GM06990 (cell line): Measurements from ENCODE around the gene RPS6KC1.

Experiments
- DNase-seq: peaks from one replicate; pipeline ENCODE4 v3.0.0-alpha.2; 2011; ENCODE audit not compliant: insufficient read length; ENCODE audit errors: extremely low read depth
- H3K27me3 ChIP-seq: replicated peaks from 2 replicates; pipeline ENCODE4 v1.6.0; 2011; ENCODE audit warnings: low read length; ENCODE audit not compliant: control insufficient read depth, insufficient read depth
- H3K36me3 ChIP-seq: 2 replicates; pipeline ENCODE4 v1.5.1; 2011; ENCODE audit warnings: low read length; ENCODE audit not compliant: control insufficient read depth, insufficient read depth
- H3K4me3 ChIP-seq: replicated peaks from 2 replicates; pipeline ENCODE4 v1.5.1; 2011; ENCODE audit warnings: low read depth, mild to moderate bottlenecking, control low read depth, low read length
- TF ChIP-seq, protein P1 (sequence below): IDR thresholded peaks from 2 replicates; pipeline ENCODE4 v1.5.1; 2011; ENCODE audit warnings: low read length, control low read depth, mild to moderate bottlenecking, inconsistent platforms; ENCODE audit not compliant: insufficient read depth, poor library complexity, severe bottlenecking

The RPS6KC1 gene

DNA sequence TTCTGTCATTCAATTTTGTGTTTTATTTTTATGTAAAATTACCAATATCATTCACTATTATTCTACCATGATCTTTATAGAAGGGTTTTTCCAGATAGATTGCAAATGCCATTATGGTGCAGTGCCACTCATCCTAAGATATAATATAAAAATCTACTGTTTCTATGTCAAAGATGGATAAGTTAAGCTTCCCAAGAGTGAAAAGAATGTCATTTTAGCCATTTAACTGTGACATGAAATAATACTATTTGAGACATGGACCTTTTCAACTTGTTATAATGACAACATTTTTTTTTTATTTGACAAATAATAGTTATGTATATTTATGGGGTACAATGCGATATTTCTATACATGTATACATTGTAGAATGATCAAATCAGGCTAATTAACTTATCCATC is 224.3 kb downstream of the RPS6KC1 start:
- DNase-seq = no peak
- no peaks in the 10 kb centered on the region for H3K36me3 ChIP-seq
- no peak overlapping the region for H3K4me3 ChIP-seq
- no peaks in the 10 kb centered on the region for H3K27me3 ChIP-seq
- TF ChIP-seq, protein P1, sequence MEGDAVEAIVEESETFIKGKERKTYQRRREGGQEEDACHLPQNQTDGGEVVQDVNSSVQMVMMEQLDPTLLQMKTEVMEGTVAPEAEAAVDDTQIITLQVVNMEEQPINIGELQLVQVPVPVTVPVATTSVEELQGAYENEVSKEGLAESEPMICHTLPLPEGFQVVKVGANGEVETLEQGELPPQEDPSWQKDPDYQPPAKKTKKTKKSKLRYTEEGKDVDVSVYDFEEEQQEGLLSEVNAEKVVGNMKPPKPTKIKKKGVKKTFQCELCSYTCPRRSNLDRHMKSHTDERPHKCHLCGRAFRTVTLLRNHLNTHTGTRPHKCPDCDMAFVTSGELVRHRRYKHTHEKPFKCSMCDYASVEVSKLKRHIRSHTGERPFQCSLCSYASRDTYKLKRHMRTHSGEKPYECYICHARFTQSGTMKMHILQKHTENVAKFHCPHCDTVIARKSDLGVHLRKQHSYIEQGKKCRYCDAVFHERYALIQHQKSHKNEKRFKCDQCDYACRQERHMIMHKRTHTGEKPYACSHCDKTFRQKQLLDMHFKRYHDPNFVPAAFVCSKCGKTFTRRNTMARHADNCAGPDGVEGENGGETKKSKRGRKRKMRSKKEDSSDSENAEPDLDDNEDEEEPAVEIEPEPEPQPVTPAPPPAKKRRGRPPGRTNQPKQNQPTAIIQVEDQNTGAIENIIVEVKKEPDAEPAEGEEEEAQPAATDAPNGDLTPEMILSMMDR = no peak

DNA sequence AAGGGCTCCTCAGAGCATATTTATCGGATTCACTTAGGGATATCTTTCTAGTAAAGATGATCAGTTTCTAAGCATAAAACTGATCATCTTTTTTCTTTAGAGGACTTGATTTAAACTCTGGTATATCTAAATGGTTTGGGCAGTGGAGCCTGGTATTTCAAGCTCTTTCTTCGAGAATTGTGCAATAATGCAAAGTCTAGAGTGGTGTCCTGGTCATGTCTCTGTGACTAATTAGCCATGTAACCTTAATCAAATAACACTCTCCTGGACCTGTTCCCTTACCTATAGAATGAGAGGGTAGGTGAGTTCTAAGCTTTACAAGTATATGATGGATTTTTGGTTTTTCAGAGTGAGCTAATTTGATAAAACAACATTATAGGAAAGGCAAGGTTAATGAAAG is 225.2 kb downstream of the RPS6KC1 start:
- no peak for DNase-seq
- no peaks in the 10 kb centered on the region for H3K27me3 ChIP-seq
- TF ChIP-seq, protein P1 = no peak
- no peak overlapping the region for H3K4me3 ChIP-seq
- no peaks in the 10 kb centered on the region for H3K36me3 ChIP-seq

DNA sequence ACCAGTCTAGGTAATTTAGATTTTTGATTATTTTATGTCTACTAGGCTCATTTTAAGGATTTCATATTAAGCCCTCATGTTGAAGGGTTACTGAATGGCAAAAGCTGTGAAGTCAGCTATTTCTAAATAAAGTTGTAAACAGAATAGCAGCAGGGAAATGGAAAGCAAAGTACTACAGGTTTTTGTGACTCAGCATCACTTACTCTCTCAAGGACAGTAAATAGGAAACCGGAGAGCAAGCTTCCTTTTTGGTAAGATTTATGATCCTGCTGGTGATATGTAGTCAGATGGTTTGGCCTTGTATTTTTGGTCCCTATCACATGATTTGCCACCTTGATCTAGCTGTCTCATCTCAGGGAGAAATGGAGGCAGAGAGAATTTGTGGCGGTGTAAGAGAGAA is 226.0 kb downstream of the RPS6KC1 start:
- H3K36me3 ChIP-seq = no peaks in the 10 kb centered on the region
- no peaks in the 10 kb centered on the region for H3K27me3 ChIP-seq
- DNase-seq = no peak
- TF ChIP-seq, protein P1 = no peak
- H3K4me3 ChIP-seq = no peak overlapping the region

DNA sequence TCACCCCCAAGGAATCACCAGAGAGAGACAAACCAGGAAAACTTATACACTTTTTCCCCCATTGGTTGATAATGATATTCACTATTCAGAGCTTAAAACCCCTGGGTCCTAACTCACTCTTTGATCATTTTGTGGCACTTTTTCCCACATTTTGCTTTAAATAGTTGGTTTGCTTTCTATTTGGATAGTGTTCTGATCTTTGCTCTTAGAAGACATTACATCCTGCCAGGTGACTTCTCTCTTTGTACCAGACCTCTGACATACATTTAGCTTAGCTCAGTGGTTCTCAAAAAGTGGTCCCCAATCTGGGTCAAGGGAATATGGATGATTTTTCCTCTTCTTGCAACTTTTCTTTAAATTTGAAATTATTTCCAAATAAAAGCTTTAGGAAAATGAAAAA is 228.4 kb downstream of the RPS6KC1 start:
- no peak for DNase-seq
- TF ChIP-seq, protein P1 = no peak
- Histone ChIP-seq H3K4me3 (no peak overlapping the region), H3K27me3 (no peaks in the 10 kb centered on the region), H3K36me3 (no peaks in the 10 kb centered on the region)

DNA sequence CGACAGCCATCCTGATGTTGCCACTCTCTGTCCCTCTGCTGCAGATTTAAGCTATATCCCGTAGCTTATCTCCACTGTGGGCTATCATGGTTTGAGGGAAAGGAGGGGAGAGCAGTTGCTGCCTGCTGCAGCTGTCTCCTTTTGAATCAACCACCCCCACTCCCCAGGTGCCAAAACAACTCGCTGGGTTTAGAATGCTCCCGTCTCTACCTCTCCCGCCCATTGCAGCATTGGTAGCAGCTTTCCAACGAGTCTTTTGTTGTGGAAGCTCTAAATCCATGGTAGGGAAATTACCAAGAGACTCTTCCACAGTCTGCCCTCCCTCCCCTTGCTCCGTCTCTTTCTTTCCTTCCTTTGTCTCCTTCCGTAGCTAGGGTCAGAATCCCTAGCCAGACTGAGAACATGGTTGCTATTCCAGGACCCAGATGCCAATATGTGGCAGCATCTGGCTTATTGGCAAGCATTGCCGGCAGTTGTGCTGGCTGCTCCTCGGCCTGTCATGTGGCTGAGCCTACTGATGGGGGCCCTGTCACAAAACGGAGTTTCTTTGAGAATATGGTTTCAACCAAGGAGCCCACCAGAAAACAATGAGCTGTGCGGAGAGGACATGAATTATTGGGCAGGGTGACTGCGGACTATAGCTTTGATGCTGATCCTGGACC is 230.7 kb downstream of the RPS6KC1 start:
- TF ChIP-seq, protein P1 = no peak

DNA sequence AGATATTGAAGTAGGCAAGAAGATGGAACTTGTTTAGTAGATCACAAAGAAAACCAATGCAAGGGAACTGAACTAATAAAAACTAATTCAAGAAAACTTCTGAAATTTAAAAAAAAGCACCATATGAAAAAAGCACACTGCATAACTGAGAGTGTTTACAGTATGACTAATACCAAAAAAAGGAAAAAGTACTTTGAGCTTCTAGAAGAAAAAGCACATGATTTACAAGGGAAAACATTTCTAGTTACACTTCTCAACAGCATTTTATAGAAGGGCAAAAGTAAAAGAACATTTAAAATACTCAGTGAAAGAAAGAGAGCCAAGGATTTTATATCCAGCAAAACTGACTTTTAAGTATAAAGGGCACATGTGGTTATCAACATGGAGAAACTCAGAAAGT is 233.6 kb downstream of the RPS6KC1 start:
- Histone ChIP-seq H3K27me3 (no peaks in the 10 kb centered on the region), H3K36me3 (no peaks in the 10 kb centered on the region), H3K4me3 (no peak overlapping the region)
- TF ChIP-seq, protein P1 = no peak
- DNase-seq = no peak

More for the DNA sequence above, 230.7 kb downstream of the RPS6KC1 start:
- Histone ChIP-seq H3K36me3 (no peaks in the 10 kb centered on the region), H3K27me3 (no peaks in the 10 kb centered on the region), H3K4me3 (no peak overlapping the region)
- DNase-seq = no peak
